GM19025 (cell line): ENCODE measurements around the gene SPIRE1.

Experiments used
- ATAC-seq: cut with Tn5 transposase; IDR thresholded peaks from one replicate; pipeline ENCODE4 v1.9.1; 2021; ENCODE audit warnings: mild to moderate bottlenecking, low read depth, moderate library complexity; ENCODE audit not compliant: unreplicated experiment

SPIRE1 gene

DNA sequence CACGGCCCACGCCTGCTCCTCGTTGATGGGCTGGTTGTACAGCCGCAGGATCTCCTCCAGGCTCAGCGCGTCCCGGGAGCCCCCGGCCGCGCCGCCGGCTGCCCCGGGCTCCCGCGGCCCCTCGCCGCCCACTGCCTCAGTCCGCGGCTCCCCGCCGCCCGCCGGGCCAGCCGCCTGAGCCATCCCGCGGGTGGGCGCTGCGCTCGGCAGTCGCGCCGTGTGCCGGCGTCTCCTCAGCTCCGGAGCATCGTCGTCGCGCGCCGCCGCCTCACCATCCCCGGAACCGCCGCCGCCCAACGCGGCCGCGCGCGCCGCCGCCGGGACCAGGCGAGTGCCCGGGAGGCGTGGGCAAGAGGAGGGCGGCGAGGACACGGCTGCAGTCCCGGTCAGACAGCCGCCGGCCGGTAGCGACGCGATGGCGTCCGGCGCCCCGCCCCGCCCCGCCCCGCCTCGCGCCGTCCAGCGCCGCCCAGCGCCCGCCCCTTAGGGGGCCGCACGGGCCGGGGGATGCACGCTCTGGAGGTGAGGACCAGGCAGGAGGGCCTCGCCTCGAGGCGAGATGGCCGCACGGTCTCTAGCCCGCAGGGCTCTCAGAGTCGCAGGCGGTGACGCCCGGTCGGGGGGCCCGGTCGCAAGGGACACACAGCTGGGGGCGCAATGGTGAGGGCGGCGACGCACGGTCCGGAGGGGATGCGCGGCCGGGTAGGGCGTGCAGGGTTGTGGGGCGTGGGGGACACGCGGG lies at the start of gene SPIRE1:
TSS of gene SPIRE1 (minus strand) at position 424 of the 742 bp plus-strand sequence. CDS start at position 183, 241 bp downstream.
- ATAC-seq = peak; percentile 81

GRCh38 chr18:12703664-12704063 lies 45.8 kb upstream of the SPIRE1 start:
- no peak for ATAC-seq

GRCh38 chr18:12703096-12703567 lies 45.2 kb upstream of the SPIRE1 start:
- ATAC-seq = peak; percentile 30

DNA sequence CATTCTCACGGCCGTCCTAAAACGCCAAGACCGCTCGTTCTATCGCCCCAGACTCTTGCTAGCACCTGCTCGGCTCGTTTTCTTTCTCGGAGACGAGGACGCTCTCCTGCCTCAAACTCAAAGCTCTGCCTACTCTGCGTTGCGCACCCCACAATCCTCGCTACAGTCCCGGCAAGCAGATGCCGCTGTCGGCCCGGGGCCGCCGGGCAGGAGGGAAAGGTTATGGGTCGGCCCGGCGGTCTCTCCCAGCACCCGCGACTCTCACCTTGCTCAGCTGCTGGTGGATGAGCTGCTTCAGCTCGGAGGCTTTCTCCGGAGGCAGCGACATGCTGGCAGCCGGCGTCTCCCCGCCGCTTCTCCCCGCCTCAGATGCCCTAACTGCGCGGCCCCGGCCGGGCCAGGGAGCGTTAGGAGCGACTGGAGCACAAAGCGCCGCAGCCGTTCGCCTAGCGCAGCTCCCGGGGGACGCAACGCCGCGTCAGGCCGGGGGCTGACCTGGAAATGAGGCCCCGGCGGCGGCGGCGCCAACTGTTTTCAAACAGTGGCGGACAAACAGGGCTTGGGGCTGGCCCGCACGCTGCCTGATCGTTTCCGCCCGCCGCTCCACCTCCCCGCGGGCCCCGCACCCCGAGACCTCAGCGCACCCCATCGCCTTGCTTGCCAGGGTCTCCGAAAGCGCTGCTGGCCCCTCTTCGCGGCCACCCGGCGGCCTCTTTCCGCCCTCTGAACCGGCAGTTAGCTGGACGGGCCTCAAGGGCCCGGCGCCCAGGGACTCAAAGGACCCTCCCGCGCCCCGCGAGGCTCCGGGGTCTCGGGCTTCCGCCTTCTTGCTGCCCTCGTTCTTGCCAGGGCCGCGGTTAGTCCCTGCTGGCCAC lies 44.6 kb upstream of the SPIRE1 start, which contains the start of the genes CEP76 and PSMG2:
TSS of gene CEP76 (minus strand) at position 503 of the 875 bp plus-strand sequence. CDS start at position 328, 175 bp downstream.
TSS of gene PSMG2 (plus strand) at position 822 of the 875 bp plus-strand sequence. CDS start 66 bp downstream, outside the sequence.
- ATAC-seq = peak; percentile 87

DNA sequence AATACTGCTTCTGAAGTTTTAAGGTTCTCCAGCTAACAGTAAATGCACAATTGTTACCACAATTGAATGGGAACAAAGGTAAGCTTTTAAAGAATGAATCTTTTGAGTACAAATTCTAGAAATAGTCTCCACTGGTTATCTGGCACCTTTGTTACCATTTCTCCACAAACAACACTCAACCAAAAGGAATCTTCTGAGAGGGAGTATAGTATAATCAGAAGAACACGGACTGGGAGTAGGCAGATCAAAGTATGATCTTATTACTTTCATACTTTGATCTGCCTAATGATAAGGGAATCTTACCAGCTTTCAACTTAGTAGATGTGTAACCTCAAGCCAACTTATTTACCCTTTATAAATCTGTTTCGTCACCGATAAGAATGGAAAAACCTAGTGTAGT lies 43.3 kb upstream of the SPIRE1 start:
- ATAC-seq = no peak

- no peak for ATAC-seq
Observed at GRCh38 chr18:12699747-12700146, 41.8 kb upstream of the SPIRE1 start.

- ATAC-seq = no peak
Observed at GRCh38 chr18:12694032-12694431, 36.1 kb upstream of the SPIRE1 start.

- no peak for ATAC-seq
Observed at GRCh38 chr18:12692206-12692605, 34.3 kb upstream of the SPIRE1 start.

DNA sequence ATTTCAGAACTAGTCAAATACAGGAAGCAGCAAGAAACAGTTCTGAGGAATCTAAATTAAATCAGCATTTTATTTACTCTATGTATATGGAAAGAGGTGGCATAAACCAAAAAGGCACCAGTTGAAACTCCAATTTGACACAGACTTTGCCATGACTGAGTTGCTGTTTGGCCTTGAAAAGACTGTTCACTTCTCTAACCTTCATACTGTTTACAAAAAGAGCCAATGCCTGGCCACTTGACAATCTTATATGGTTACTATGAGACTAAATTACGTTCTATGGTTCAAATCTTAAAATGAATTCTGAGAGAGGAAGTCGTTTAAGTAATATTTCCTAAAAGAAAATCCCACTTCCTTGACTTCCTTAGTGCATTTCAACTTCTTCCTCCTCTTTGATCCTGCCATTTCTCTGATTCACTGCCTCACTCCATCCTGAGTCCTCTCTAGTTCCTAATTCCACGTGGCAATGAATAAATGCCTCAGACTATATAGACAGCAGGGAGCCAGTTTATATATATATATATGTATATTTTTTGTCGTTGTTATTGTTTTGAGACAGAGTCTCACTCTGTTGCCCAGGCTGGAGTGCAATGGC lies 31.4 kb upstream of the SPIRE1 start:
- no peak for ATAC-seq

DNA sequence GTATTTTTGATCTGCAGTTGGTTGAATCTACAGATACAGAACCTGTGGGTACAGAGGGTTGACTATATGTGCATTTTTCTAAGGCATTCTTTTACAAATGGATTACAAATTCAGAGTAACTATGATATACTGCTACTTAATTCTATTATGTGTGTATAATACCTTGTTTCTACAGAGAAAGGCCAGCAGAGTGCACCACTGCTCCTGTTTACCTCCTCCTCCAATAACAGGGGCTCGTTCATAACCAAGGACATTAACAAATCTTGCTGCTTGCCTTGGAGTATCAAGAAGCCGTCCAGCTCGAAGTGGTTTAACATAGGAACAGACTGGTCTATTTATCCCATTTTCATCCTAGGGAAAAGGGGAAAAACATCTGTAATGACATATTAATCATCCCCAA lies 28.2 kb upstream of the SPIRE1 start:
- no peak for ATAC-seq

DNA sequence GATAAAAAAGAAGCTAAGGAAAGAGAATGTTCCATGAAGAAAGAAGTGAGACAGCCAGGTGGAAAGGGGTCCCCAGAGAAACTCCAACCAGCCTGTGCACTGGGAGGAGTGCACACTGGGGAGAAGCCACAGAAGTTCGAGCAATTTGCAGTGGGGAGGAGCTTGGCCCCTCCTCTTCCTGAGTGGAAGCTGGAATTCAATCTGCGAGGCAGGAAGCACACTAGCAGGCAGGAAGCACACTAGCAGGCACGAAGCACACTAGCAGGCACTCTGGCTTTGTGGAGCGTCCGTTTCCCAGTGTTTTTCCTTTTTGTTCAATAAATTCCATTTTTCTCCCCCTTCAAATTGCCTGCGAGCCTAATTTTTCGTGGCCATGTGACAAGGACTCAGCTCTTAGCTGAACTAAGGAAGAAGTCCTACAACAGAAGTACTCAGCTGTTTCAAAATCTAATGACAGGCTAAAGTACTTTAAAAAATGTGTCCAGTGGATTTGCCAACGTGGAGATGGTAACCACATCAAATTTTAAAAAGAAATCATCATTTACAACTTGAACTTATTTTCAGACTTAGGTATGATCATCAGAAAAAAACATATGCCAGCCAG lies 21.4 kb upstream of the SPIRE1 start:
- no peak for ATAC-seq

DNA sequence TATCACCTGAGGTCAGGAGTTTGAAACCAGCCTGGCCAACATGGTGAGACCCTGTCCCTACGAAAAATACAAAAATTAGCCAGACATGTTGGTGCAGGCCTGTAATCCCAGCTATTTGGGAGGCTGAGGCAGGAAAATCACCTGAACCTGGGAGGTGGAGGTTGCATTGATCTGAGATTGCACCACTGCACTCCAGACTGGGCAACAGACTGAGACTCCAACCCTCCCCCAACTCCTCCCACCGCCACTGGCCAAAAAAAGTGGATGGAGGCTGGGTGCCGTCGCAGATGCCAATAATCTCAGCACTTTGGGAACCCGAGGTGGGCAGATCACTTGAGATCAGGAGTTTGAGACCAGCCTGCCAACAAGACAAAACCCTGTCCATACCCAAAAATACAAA lies 10.1 kb upstream of the SPIRE1 start:
- ATAC-seq = no peak

DNA sequence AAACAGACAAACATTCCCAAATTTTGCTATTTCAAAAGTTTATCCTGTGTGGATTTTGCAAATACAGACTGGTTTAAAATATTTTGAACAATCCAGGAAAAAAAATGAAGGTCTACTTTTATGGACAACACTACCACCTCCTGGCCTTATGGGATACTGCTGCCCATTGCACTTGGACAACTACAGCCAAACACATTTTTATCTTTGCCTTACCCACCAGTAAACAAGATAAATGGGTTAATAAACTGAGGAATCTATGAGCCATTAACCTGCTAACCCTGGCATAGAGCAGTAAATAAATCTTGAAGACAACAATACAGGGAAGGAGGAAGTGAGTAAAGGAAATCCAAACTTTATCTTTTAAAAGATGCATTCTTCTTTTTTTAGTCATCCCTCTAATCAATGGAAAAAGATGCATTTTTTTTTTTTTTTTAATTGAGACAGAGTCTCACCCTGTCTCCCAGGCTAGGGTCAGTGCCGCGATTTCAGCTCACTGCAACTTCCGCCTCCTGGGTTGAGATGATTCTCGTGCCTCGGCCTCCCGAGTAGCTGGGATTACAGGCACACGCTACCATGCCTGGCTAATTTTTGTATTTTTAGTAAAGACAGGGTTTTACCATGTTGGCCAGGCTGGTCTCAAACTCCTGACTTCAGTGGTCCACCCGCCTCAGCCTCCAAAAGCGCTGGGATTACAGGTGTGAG lies 2.1 kb upstream of the SPIRE1 start:
- no peak for ATAC-seq

DNA sequence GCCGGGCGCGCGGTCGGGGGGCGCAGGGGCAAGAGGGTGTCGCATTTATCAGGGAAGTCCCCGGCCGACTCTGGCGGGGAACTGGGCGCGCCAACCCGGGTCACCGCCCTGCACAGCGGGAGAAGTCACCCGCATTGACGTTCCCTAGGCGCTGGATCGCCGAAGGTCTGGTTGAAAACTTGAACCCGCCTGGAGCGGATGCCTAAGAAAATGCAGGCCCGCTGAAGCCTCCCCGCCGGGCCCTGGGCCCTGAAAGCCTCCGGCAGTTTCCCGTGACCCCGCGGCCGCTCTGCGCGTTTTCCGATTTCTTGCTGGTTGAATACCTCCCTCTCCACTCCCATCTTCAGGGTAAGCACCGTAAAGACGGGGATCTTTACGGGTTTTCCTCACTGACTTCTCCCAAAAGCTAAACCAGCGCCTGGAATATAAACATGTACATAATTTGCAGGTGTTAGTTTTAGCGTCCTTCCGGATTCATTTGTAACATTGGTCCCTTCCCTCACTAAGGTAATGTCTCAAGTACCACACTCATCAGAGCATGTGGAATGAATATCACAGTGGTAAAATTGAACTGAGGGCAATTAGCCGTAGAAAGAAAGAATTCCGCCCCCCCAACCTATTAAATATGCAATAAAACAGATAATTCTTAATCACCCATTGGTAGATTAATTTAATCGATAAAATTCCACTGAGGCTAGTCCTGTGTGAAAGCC lies 675 bp upstream of the SPIRE1 start:
- no peak for ATAC-seq

DNA sequence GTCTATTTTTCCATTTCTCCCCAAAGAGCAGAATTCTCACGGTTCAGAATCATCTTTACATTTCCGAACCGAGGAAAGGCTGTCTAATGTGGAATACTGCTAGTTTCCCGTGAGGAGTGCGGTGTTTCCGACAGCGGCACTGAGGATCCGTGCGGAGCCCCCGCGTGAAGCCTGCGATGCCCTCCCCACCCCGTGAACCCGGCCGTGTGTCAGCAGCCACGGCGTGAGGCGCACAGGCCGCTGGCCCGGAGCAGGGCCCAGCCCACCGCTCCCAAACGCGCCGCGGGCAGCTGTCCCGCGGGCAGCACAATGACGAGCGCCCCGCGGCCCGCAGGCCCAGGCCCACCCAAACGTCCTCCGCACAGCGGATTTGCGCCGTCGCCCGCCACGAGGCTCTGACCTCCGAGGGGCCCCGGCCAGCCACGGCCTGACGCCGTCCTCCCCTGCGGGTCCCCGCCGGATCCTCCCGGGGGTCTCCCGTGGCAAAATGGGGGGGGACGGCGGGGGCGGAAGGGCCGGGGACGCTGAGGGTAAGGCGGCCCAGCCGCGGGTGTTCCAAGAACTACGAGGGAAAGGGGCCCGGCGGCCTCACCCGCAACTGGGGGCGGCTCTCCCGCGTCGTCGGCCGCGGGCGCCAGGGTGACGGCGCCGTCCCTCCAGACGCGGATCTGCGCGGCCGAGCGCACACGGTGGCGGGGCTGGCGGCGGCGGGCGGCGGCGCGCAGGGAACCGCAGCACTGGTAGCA lies 796 bp downstream of the SPIRE1 start:
- ATAC-seq = peak; percentile 40

GRCh38 chr18:12656605-12656937 lies 1.3 kb downstream of the SPIRE1 start:
- ATAC-seq = no peak

DNA sequence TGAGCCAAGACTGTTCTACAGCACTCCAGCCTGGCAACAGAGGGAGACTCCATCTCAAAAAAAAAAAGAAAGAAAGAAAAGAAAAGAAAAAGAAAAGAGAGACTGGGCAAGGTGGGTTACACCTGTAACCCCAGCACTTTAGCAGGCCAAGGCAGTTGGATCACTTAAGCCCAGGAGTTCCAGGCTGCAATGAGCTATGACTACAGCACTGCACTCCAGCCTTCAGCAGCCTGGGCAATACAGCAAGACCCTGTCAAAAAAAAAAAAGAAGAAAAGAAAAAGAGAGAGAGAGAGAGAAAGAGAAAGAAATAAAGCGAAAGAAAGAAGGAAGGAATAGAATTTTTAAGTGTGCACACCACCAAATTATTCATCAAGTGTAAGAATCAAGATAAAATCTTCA lies 2.9 kb downstream of the SPIRE1 start:
- ATAC-seq = no peak

- ATAC-seq = no peak
Observed at GRCh38 chr18:12652861-12653401, 5.0 kb downstream of the SPIRE1 start.
